GM21576 (cell line): ENCODE measurements around the gene KRTAP5-5.
"Not testable (repeated sequence)": the region's sequence is repeated elsewhere in the genome, so short reads cannot be mapped to it uniquely, and the experiment has no call there.

Source experiments
- ATAC-seq: cut with Tn5 transposase; IDR thresholded peaks from one replicate; pipeline ENCODE4 v1.9.1; 2021; ENCODE audit warnings: mild to moderate bottlenecking, moderate library complexity; ENCODE audit not compliant: unreplicated experiment

KRTAP5-5 gene

GRCh38 chr11:1629326-1630185 lies at the start of gene KRTAP5-5:
Gene KRTAP5-5, plus strand, starts transcription at chr11:1629775. Its CDS starts 66 bp downstream, at chr11:1629841.
- no peak for ATAC-seq

- ATAC-seq, result no peak
Observed at GRCh38 chr11:1581976-1582375, 47.6 kb upstream of the KRTAP5-5 start.

GRCh38 chr11:1582909-1583308 lies 46.7 kb upstream of the KRTAP5-5 start:
- not testable (repeated sequence) for ATAC-seq

GRCh38 chr11:1584661-1585370 lies 44.8 kb upstream of the KRTAP5-5 start, which contains the start of gene KRTAP5-1:
Gene KRTAP5-1, minus strand, starts transcription at chr11:1585283. Its CDS starts 34 bp downstream, at chr11:1585249.
- not testable (repeated sequence) for ATAC-seq

- ATAC-seq, result no peak
Observed at GRCh38 chr11:1586699-1587098, 42.9 kb upstream of the KRTAP5-5 start.

- ATAC-seq, result not testable (repeated sequence)
Observed at GRCh38 chr11:1589191-1589963, 40.2 kb upstream of the KRTAP5-5 start.

- ATAC-seq, result no peak
Observed at GRCh38 chr11:1589996-1590395, 39.6 kb upstream of the KRTAP5-5 start.

- ATAC-seq, result no peak
Observed at GRCh38 chr11:1592628-1593027, 36.9 kb upstream of the KRTAP5-5 start.

GRCh38 chr11:1595994-1596575 lies 33.5 kb upstream of the KRTAP5-5 start:
- not testable (repeated sequence) for ATAC-seq

- not testable (repeated sequence) for ATAC-seq
Observed at GRCh38 chr11:1596576-1597121, 32.9 kb upstream of the KRTAP5-5 start.

GRCh38 chr11:1597331-1597993 lies 32.1 kb upstream of the KRTAP5-5 start:
- ATAC-seq, result no peak

- ATAC-seq, result no peak
Observed at GRCh38 chr11:1597994-1598380, 31.6 kb upstream of the KRTAP5-5 start, which contains the start of gene KRTAP5-2. Gene KRTAP5-2, minus strand, starts transcription at chr11:1598294. Its CDS starts 44 bp downstream, at chr11:1598250.

- not testable (repeated sequence) for ATAC-seq
Observed at GRCh38 chr11:1598406-1598805, 31.2 kb upstream of the KRTAP5-5 start.

- ATAC-seq, result no peak
Observed at GRCh38 chr11:1598816-1599215, 30.8 kb upstream of the KRTAP5-5 start.

GRCh38 chr11:1600626-1601025 lies 28.9 kb upstream of the KRTAP5-5 start:
- no peak for ATAC-seq

- not testable (repeated sequence) for ATAC-seq
Observed at GRCh38 chr11:1601663-1602062, 27.9 kb upstream of the KRTAP5-5 start.

- ATAC-seq, result no peak
Observed at GRCh38 chr11:1603629-1604028, 25.9 kb upstream of the KRTAP5-5 start.

- no peak for ATAC-seq
Observed at GRCh38 chr11:1604181-1604580, 25.4 kb upstream of the KRTAP5-5 start.

- ATAC-seq, result no peak
Observed at GRCh38 chr11:1604711-1605110, 24.9 kb upstream of the KRTAP5-5 start.

- ATAC-seq, result peak; percentile 97
Observed at GRCh38 chr11:1605923-1606322, 23.7 kb upstream of the KRTAP5-5 start.
